ENCODE results near the gene PBX1.

DNA sequence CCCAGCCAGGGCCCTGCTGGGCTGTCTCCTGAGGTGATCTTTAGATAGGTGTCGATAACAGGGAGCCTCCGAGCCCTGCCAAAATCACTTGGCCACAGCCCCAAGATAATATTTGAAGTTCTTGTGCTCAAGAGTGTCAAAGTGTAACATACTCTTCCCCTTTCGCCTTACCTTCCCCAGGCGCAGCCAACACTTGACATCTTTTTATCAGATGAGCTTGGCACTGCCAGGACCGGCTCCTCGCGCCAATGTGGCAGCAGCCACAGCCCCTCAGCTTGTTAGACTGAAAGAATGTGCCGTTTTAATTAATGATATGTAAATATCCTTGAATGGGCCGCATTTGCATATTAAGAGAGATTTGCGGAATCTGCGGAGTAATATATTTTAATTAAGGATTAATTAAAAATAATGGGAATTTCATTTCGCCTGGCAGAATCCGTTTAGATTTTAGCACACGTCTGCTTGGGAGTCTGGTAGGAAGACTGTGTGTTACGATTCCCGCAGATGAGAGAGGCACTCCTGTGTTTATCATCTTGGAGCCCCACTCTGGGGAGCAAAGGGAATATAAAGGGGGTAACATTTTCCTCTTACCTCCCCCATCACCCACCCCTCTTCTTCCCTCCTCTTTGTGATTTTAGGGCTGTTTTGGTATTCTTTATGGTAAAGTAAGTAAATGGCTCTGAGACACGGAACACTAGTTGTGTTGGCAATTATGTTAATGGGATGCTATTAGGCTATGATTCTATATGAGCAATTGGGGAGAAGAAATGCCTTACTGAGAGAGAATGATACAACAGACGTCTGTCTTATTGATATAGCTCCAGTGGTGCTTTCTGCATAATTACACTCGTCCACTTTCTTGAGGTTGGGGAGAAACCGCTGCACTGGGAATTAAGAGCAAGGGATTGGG lies 109.8 kb downstream of the PBX1 start:
- TF ChIP-seq EZH2 (IDR thresholded peaks at IDR 0.05; ENCODE audit: insufficient read depth, poor library complexity, severe bottlenecking) (no peak), EZH2phosphoT487 (IDR thresholded peaks at IDR 0.05; ENCODE audit: insufficient read depth, low read depth) (no peak)
